Neural cell (in vitro differentiated cells): Measurements from ENCODE around the gene STX18. TPM values are rescaled to one million over a fixed set of nuclear protein-coding genes. Genes with fewer than 3 reads are reported as not detected.

Experiments used
- H2AFZ ChIP-seq: fragments of 200-600, 300-800 bp; sonication (generic), shearing (Covaris generic); 2 replicates; pipeline ENCODE4 v1.6.0; 2014; ENCODE audit warnings: low read depth, mild to moderate bottlenecking, antibody characterized with exemption, low read length, moderate library complexity
- H3F3A ChIP-seq: fragments of 200-600 bp; shearing (Covaris generic); 2 replicates; pipeline ENCODE4 v1.6.1; 2016; ENCODE audit warnings: mild to moderate bottlenecking, moderate library complexity, mixed read lengths, antibody characterized with exemption, low read length; ENCODE audit not compliant: insufficient read depth, poor library complexity, severe bottlenecking
- H3K27ac ChIP-seq: fragments of 200-600, 300-800 bp; sonication (generic), shearing (Covaris generic); 2 replicates; pipeline ENCODE4 v1.5.1; 2014; ENCODE audit warnings: mild to moderate bottlenecking, low read length, moderate library complexity
- H3K27me3 ChIP-seq: fragments of 300-800, 200-600 bp; sonication (generic), shearing (Covaris generic); 2 replicates; pipeline ENCODE4 v1.6.0; 2014; ENCODE audit warnings: mild to moderate bottlenecking, low read depth, low read length, moderate library complexity; ENCODE audit not compliant: insufficient read depth
- H3K36me3 ChIP-seq: fragments of 300-800, 200-600 bp; sonication (generic), shearing (Covaris generic); 2 replicates; pipeline ENCODE4 v1.5.1; 2014; ENCODE audit warnings: mild to moderate bottlenecking, antibody characterized with exemption, low read length, moderate library complexity; ENCODE audit not compliant: insufficient read depth
- H3K4me2 ChIP-seq: fragments of 300-800, 200-600 bp; sonication (generic), shearing (Covaris generic); 2 replicates; pipeline ENCODE4 v1.6.0; 2014; ENCODE audit warnings: mild to moderate bottlenecking, low read length
- H3K4me3 ChIP-seq: fragments of 300-800, 200-600 bp; sonication (generic), shearing (Covaris generic); 2 replicates; pipeline ENCODE4 v1.5.1; 2014; ENCODE audit warnings: mild to moderate bottlenecking, low read length, moderate library complexity
- H3K79me2 ChIP-seq: fragments of 200-600 bp; shearing (Covaris generic); replicated peaks from 2 replicates; pipeline ENCODE4 v1.6.0; 2014; ENCODE audit warnings: mild to moderate bottlenecking, low read length, moderate library complexity; ENCODE audit not compliant: insufficient read depth
- H3K9ac ChIP-seq: fragments of 300-800, 200-600 bp; sonication (generic), shearing (Covaris generic); 2 replicates; pipeline ENCODE4 v1.6.1; 2016; ENCODE audit warnings: mild to moderate bottlenecking, low read length, mixed read lengths
- H3K9me2 ChIP-seq: fragments of 200-600 bp; shearing (Covaris generic); 2 replicates; pipeline ENCODE4 v1.6.1; 2016; ENCODE audit warnings: mild to moderate bottlenecking, low read length, mixed read lengths; ENCODE audit not compliant: insufficient read depth
- H3K9me3 ChIP-seq: fragments of 200-600, 300-800 bp; sonication (generic), shearing (Covaris generic); 2 replicates; pipeline ENCODE4 v1.6.1; 2016; ENCODE audit warnings: mild to moderate bottlenecking, mixed run types, low read length, moderate library complexity, mixed read lengths
- H4K20me1 ChIP-seq: fragments of 200-600 bp; shearing (Covaris generic); 2 replicates; pipeline ENCODE4 v1.6.1; 2016; ENCODE audit warnings: mild to moderate bottlenecking, mixed run types; ENCODE audit not compliant: insufficient read depth
- EP300 ChIP-seq: fragments of 450-650 bp; conservative IDR thresholded peaks from 2 replicates; pipeline ENCODE4 v1.6.1; 2014; ENCODE audit warnings: antibody characterized with exemption, mild to moderate bottlenecking, moderate library complexity; ENCODE audit not compliant: poor library complexity, severe bottlenecking
- EZH2 ChIP-seq: fragments of 200-600, 300-800 bp; shearing (Covaris generic), sonication (generic); IDR thresholded peaks from 2 replicates; pipeline ENCODE4 v1.6.1; 2014; ENCODE audit warnings: antibody characterized with exemption, low read length, borderline replicate concordance, mild to moderate bottlenecking; ENCODE audit not compliant: insufficient read depth, poor library complexity, severe bottlenecking
- MXI1 ChIP-seq: fragments of 450-650 bp; conservative IDR thresholded peaks from 2 replicates; pipeline ENCODE4 v1.6.1; 2014; ENCODE audit warnings: antibody characterized with exemption, mild to moderate bottlenecking; ENCODE audit not compliant: poor library complexity, severe bottlenecking
- POLR2AphosphoS5 ChIP-seq: IDR thresholded peaks from 2 replicates; pipeline ENCODE4 v1.6.1; 2012
- RAD21 ChIP-seq: fragments of 450-650 bp; conservative IDR thresholded peaks from 2 replicates; pipeline ENCODE4 v1.6.1; 2014; ENCODE audit warnings: antibody characterized with exemption, mild to moderate bottlenecking, moderate library complexity
- REST ChIP-seq: IDR thresholded peaks from 2 replicates; pipeline ENCODE4 v1.6.1; 2012; ENCODE audit warnings: borderline replicate concordance
- SMC3 ChIP-seq: fragments of 450-650 bp; conservative IDR thresholded peaks from 2 replicates; pipeline ENCODE4 v1.6.1; 2014; ENCODE audit warnings: antibody characterized with exemption, mild to moderate bottlenecking, moderate library complexity; ENCODE audit not compliant: poor library complexity
- TAF1 ChIP-seq: IDR thresholded peaks from 2 replicates; pipeline ENCODE4 v1.6.1; 2012; ENCODE audit warnings: low read depth
- polyA plus RNA-seq: library from polyadenylated mRNA; depleted of rRNA; stranded (reverse); fragments of >200 nt; gene quantifications from 2 replicates; pipeline ENCODE4 v1.2.3, GENCODE V29; 2014
- TF ChIP-seq, protein P1 (sequence below): fragments of 450-650 bp; IDR thresholded peaks from 2 replicates; pipeline ENCODE4 v1.5.1; 2014; ENCODE audit warnings: antibody characterized with exemption, mild to moderate bottlenecking, moderate library complexity; ENCODE audit not compliant: poor library complexity, severe bottlenecking

Gene STX18
- polyA plus RNA-seq, 1 donor from 2014 or later: 64.5 TPM

- Histone ChIP-seq H3K9me3 (no peaks in the 10 kb centered on the region), H3K79me2 (peaks cover 8% of the 10 kb centered on the region), H3K9ac (no peak overlapping the region), H3F3A (no peaks in the 10 kb centered on the region), H3K9me2 (no peaks in the 10 kb centered on the region), H3K27me3 (no peaks in the 10 kb centered on the region), H2AFZ (no peak overlapping the region), H3K4me2 (no peak overlapping the region), H3K36me3 (no peaks in the 10 kb centered on the region), H4K20me1 (no peaks in the 10 kb centered on the region), H3K4me3 (no peak overlapping the region), H3K27ac (no peak overlapping the region)
- no peak for TF ChIP-seq MXI1
- no peak for TF ChIP-seq POLR2AphosphoS5
- no peak for TF ChIP-seq TAF1
- TF ChIP-seq EP300: no peak
- TF ChIP-seq EZH2: no peak
- TF ChIP-seq, protein P1, sequence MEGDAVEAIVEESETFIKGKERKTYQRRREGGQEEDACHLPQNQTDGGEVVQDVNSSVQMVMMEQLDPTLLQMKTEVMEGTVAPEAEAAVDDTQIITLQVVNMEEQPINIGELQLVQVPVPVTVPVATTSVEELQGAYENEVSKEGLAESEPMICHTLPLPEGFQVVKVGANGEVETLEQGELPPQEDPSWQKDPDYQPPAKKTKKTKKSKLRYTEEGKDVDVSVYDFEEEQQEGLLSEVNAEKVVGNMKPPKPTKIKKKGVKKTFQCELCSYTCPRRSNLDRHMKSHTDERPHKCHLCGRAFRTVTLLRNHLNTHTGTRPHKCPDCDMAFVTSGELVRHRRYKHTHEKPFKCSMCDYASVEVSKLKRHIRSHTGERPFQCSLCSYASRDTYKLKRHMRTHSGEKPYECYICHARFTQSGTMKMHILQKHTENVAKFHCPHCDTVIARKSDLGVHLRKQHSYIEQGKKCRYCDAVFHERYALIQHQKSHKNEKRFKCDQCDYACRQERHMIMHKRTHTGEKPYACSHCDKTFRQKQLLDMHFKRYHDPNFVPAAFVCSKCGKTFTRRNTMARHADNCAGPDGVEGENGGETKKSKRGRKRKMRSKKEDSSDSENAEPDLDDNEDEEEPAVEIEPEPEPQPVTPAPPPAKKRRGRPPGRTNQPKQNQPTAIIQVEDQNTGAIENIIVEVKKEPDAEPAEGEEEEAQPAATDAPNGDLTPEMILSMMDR: no peak
- TF ChIP-seq SMC3: no peak
- no peak for TF ChIP-seq RAD21
- no peak for TF ChIP-seq REST
Observed at GRCh38 chr4:4521731-4522130, 20.1 kb downstream of the STX18 start.

- no peaks in the 10 kb centered on the region for H4K20me1 ChIP-seq
- TF ChIP-seq POLR2AphosphoS5 (no peak), TAF1 (no peak), EZH2 (no peak), MXI1 (no peak), REST (no peak), EP300 (no peak), RAD21 (no peak), SMC3 (no peak)
- TF ChIP-seq, protein P1: no peak
- H3K9me3 ChIP-seq: no peaks in the 10 kb centered on the region
- no peak overlapping the region for H3K27ac ChIP-seq
- no peaks in the 10 kb centered on the region for H3K36me3 ChIP-seq
- H3K9ac ChIP-seq: no peak overlapping the region
- no peaks in the 10 kb centered on the region for H3K9me2 ChIP-seq
- H3K4me2 ChIP-seq: no peak overlapping the region
- peaks cover 8% of the 10 kb centered on the region for H3K79me2 ChIP-seq
- no peak overlapping the region for H3K4me3 ChIP-seq
- H2AFZ ChIP-seq: no peak overlapping the region
- H3K27me3 ChIP-seq: no peaks in the 10 kb centered on the region
- H3F3A ChIP-seq: no peaks in the 10 kb centered on the region
Observed at GRCh38 chr4:4521136-4521535, 20.7 kb downstream of the STX18 start.
